GM12892 (cell line): ENCODE data around the gene LCN12.

Source experiments
- POLR2A ChIP-seq: IDR thresholded peaks from 2 replicates; pipeline ENCODE4 v1.6.1; 2011; ENCODE audit warnings: low read depth, low read length, control low read depth
- POLR2AphosphoS5 ChIP-seq: IDR thresholded peaks from 2 replicates; pipeline ENCODE4 v1.6.1; 2011; ENCODE audit warnings: low read depth, low read length, control low read depth

GRCh38 chr9:136954270-136955083, 2.4 kb downstream of the LCN12 start:
- TF ChIP-seq POLR2AphosphoS5 = no peak
- no peak for TF ChIP-seq POLR2A
